T-helper 2 cell treated with Interferon-gamma antibody and Interleukin-4, amounts not matched to agents 5 μg/mL and 100 μg/mL, for 36 hours (primary cell): ENCODE data around the gene TENT5C.

Experiments
- DNase-seq: peaks from one replicate; pipeline ENCODE4 v3.0.0; 2021; ENCODE audit warnings: low spot score
- H3K27ac Mint-ChIP-seq: one replicate; pipeline ENCODE4 v1.8.0; 2021; ENCODE audit warnings: mild to moderate bottlenecking, mixed read lengths
- H3K27me3 Mint-ChIP-seq: one replicate; pipeline ENCODE4 v1.8.0; 2021; ENCODE audit warnings: low read depth, mixed read lengths
- H3K36me3 Mint-ChIP-seq: one replicate; pipeline ENCODE4 v1.8.0; 2021; ENCODE audit warnings: low read depth, mixed read lengths
- H3K4me1 Mint-ChIP-seq: one replicate; pipeline ENCODE4 v1.8.0; 2021; ENCODE audit warnings: low read depth, mixed read lengths
- H3K4me3 Mint-ChIP-seq: one replicate; pipeline ENCODE4 v1.8.0; 2022; ENCODE audit warnings: mild to moderate bottlenecking, moderate library complexity, mixed read lengths
- H3K9me3 Mint-ChIP-seq: one replicate; pipeline ENCODE4 v1.8.0; 2021; ENCODE audit warnings: mixed read lengths

The TENT5C gene

GRCh38 chr1:117579221-117579906, 26.5 kb upstream of the TENT5C start:
- no peaks in the 10 kb centered on the region for H3K9me3 Mint-ChIP-seq
- H3K36me3 Mint-ChIP-seq: no peaks in the 10 kb centered on the region
- no peaks in the 10 kb centered on the region for H3K27me3 Mint-ChIP-seq
- H3K4me3 Mint-ChIP-seq: no peak overlapping the region
- DNase-seq: no peak
- H3K4me1 Mint-ChIP-seq: no peaks in the 10 kb centered on the region
- no peak overlapping the region for H3K27ac Mint-ChIP-seq

- Mint-ChIP-seq H3K4me1 (no peaks in the 10 kb centered on the region), H3K27me3 (no peaks in the 10 kb centered on the region), H3K27ac (no peak overlapping the region), H3K36me3 (no peaks in the 10 kb centered on the region), H3K9me3 (no peaks in the 10 kb centered on the region), H3K4me3 (no peak overlapping the region)
- DNase-seq: no peak
Measured at GRCh38 chr1:117580436-117580835, 25.4 kb upstream of the TENT5C start.

DNA sequence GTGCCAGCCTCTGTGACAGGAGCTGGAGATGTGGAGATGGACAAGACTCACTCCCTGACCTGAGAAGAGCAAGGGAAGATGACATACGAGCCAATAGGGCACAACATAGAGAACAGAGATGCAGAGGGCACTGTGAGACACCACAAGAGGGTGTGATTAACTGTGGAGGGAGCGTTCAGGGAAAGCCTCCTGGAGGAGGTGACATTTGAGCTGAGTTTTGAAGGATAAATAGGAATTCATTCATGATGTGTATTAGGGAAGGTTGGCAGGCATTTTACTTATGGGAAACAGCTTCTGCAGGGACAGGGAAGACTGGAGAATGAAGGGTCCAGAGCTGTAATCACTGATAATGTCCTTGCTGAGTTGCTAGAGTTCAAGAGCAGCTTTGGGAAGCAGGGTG, 25.0 kb upstream of the TENT5C start:
- Mint-ChIP-seq H3K9me3 (no peaks in the 10 kb centered on the region), H3K4me1 (no peaks in the 10 kb centered on the region), H3K4me3 (no peak overlapping the region), H3K27me3 (no peaks in the 10 kb centered on the region), H3K36me3 (no peaks in the 10 kb centered on the region), H3K27ac (no peak overlapping the region)
- DNase-seq: no peak

DNA sequence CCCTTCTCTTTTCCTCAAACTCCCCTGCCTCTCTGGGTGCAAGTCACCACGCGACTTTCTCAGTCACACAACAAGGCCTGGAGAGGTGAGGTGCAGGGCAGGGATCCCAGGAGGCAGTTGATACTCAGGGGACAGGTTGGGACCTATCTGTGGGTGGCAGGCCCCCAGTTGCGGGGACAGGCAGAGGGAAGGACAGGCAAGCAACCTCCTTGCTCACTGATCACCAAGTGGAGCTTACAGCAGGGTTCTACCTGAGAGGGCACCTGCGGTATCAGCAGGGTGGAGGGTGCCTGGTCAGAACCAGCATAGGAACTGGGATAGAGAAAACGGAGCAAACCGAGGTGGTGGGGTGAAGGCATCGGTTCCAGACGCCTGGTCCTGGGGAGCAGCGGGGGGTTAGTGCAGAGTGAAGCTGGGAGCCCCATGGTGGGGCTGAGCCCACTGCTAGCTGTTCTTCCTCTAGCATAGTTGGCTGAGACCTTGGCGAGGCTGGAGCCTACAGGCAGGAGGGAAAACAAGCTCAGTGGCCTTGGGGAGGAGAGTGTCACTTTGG, 24.4 kb upstream of the TENT5C start:
- Mint-ChIP-seq H3K9me3 (no peaks in the 10 kb centered on the region), H3K4me3 (no peak overlapping the region), H3K27me3 (no peaks in the 10 kb centered on the region), H3K4me1 (no peaks in the 10 kb centered on the region), H3K27ac (no peak overlapping the region), H3K36me3 (no peaks in the 10 kb centered on the region)
- DNase-seq: no peak

GRCh38 chr1:117582451-117582850, 23.4 kb upstream of the TENT5C start:
- Mint-ChIP-seq H3K27ac (no peak overlapping the region), H3K27me3 (no peaks in the 10 kb centered on the region), H3K4me1 (no peaks in the 10 kb centered on the region), H3K36me3 (no peaks in the 10 kb centered on the region), H3K4me3 (no peak overlapping the region), H3K9me3 (no peaks in the 10 kb centered on the region)
- DNase-seq: no peak

- DNase-seq: no peak
- Mint-ChIP-seq H3K36me3 (no peaks in the 10 kb centered on the region), H3K27ac (no peak overlapping the region), H3K9me3 (no peaks in the 10 kb centered on the region), H3K4me3 (no peak overlapping the region), H3K27me3 (no peaks in the 10 kb centered on the region), H3K4me1 (no peaks in the 10 kb centered on the region)
Measured at GRCh38 chr1:117583247-117583646, 22.6 kb upstream of the TENT5C start.

- DNase-seq: no peak
- H3K27ac Mint-ChIP-seq: no peak overlapping the region
- peaks cover 5% of the 10 kb centered on the region for H3K27me3 Mint-ChIP-seq
- H3K9me3 Mint-ChIP-seq: no peaks in the 10 kb centered on the region
- H3K4me1 Mint-ChIP-seq: no peaks in the 10 kb centered on the region
- no peak overlapping the region for H3K4me3 Mint-ChIP-seq
- no peaks in the 10 kb centered on the region for H3K36me3 Mint-ChIP-seq
Measured at GRCh38 chr1:117584181-117584580, 21.7 kb upstream of the TENT5C start.

GRCh38 chr1:117585086-117585485, 20.8 kb upstream of the TENT5C start:
- H3K4me1 Mint-ChIP-seq: no peaks in the 10 kb centered on the region
- no peaks in the 10 kb centered on the region for H3K9me3 Mint-ChIP-seq
- no peaks in the 10 kb centered on the region for H3K36me3 Mint-ChIP-seq
- H3K27me3 Mint-ChIP-seq: peaks cover 5% of the 10 kb centered on the region
- DNase-seq: no peak
- no peak overlapping the region for H3K27ac Mint-ChIP-seq
- H3K4me3 Mint-ChIP-seq: no peak overlapping the region

- Mint-ChIP-seq H3K9me3 (no peaks in the 10 kb centered on the region), H3K27ac (no peak overlapping the region), H3K27me3 (peaks cover 9% of the 10 kb centered on the region), H3K4me3 (no peak overlapping the region), H3K4me1 (no peaks in the 10 kb centered on the region), H3K36me3 (no peaks in the 10 kb centered on the region)
- DNase-seq: no peak
Measured at GRCh38 chr1:117586337-117586736, 19.5 kb upstream of the TENT5C start.

DNA sequence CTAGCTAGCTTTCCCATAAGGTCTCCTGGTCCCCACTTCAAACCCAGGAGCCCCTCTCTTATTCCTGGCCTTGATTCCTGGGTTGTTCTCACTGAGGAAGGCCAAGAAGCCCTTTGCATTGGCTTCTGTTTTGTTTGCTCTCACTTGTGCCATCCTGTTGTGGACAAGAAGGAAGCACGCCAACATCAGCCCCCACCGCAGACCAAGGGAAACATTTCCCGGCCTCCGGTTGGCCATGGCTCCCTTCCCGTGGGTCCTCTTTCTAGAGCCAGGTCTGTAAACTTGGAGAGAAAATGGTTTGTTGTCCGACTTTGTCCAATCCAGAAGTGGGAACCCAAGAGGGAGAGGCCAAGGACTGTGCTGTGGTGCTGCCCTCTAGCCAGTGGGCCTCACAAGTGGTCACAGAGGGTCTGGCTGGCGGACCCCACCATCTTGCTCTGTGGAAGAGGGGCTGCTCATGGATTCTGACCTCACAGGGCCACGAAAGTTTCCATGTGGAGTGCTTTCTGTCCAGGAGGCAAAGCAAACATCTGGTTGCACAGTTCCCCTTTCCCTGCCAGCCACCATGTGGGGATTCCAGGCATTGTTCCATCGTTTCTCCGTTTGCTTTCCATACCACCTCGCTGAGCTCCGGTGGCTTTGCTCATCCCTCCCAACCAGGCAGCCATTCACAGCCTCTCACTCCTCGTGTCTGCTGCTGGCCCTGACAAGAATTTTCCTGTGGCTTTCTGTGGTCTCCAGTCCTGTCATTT, 18.9 kb upstream of the TENT5C start:
- peaks cover 10% of the 10 kb centered on the region for H3K27me3 Mint-ChIP-seq
- H3K27ac Mint-ChIP-seq: no peak overlapping the region
- no peaks in the 10 kb centered on the region for H3K4me1 Mint-ChIP-seq
- H3K4me3 Mint-ChIP-seq: no peak overlapping the region
- H3K36me3 Mint-ChIP-seq: no peaks in the 10 kb centered on the region
- no peaks in the 10 kb centered on the region for H3K9me3 Mint-ChIP-seq
- no peak for DNase-seq

DNA sequence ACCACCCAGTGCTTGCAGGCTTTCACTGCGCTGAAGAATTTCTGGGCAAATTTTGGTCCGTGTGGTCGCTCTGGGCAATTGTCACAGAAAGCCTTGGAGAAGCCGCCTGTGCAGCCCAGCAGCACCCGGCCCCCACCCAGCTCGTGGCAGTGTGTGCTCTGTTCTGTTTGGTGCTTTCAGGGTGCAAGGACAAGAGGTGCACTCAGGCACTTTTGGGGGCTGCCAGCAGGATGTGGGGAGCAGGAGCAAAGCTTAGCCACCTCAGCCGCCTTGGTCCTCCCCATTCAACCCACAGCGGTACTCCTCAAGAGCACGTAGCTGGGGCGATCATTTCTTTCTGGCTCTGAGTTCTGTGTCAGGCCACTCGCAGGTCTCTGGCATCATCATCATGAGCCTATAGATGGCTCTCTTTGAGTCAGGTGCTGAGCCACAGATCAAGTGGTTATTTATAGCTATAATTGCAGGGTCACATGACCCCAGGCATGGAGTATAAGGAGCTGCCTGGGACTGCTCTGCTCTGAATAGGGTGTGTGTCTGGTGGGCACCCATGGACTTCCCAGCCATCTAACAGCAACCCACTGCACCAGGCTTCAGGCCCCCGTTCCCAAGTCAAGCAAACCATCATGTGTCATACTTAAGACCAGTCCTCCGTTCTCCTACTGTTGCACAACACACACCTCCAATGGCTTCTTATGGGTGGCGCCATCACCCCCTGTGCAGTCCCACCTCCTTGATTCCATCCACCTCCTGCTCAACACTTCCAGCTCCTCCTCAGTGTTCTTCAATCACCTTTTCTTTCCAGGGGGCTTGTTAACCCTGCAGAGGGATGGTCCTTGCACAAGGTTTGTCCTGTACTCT, 18.1 kb upstream of the TENT5C start:
- Mint-ChIP-seq H3K27me3 (peaks cover 10% of the 10 kb centered on the region), H3K36me3 (no peaks in the 10 kb centered on the region), H3K27ac (no peak overlapping the region), H3K4me3 (no peak overlapping the region), H3K4me1 (no peaks in the 10 kb centered on the region), H3K9me3 (no peaks in the 10 kb centered on the region)
- no peak for DNase-seq

- Mint-ChIP-seq H3K9me3 (no peaks in the 10 kb centered on the region), H3K27ac (no peak overlapping the region), H3K27me3 (peaks cover 10% of the 10 kb centered on the region), H3K4me1 (no peaks in the 10 kb centered on the region), H3K4me3 (no peak overlapping the region), H3K36me3 (no peaks in the 10 kb centered on the region)
- no peak for DNase-seq
Measured at GRCh38 chr1:117589544-117589943, 16.3 kb upstream of the TENT5C start.

DNA sequence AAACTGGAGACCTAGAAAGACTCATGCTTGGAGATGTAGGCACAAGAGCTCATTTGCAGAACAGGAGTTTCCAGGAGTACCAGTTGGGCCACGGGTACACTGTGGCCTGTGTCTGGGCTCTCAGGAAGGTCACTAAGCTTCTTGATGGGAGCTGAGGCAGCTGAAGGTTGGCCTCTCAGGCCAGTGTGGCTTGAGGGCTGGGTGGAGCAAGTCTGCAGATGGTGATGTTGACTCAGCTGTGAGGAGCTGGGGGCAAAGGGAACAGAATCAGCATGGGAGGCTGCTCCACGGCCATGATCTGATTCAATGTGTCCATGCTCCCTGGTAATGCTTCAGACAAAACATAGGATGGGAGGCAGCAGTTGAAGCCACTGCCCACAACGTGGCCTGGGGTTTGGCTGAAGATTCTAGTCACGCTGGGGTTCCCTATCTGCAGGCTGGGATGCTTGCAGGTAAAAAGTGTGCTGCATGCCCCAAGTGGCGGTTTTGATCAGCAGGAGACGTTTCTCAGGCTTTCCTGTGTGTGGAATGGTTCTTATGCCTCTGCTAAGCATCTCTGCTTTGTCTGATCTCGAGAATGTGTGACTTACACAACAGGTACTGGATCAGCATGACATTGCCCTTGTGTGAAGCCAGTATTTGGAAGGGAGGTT, 15.4 kb upstream of the TENT5C start:
- Mint-ChIP-seq H3K36me3 (no peaks in the 10 kb centered on the region), H3K27ac (no peak overlapping the region), H3K27me3 (peaks cover 10% of the 10 kb centered on the region), H3K4me3 (no peak overlapping the region), H3K4me1 (no peaks in the 10 kb centered on the region), H3K9me3 (no peaks in the 10 kb centered on the region)
- DNase-seq: no peak
